Mammary epithelial cell (primary cell): ENCODE data around the gene MAML3.

Experiments
- CTCF ChIP-seq, 2 donors: IDR thresholded peaks in 1 of 2; conservative IDR thresholded peaks in 1 of 2; 2 replicates each; pipeline ENCODE4 v1.5.1; 2011 to 2012; ENCODE audit warnings: inconsistent platforms in 2 of 2, low read length in 2 of 2, mild to moderate bottlenecking in 2 of 2, control low read depth in 1 of 2, low read depth in 1 of 2; ENCODE audit not compliant: insufficient read depth in 1 of 2; ENCODE audit errors: extremely low read depth in 1 of 2
- EZH2 ChIP-seq: IDR thresholded peaks from 2 replicates; pipeline ENCODE4 v1.6.1; 2012; ENCODE audit warnings: low read length, inconsistent platforms, borderline replicate concordance

DNA sequence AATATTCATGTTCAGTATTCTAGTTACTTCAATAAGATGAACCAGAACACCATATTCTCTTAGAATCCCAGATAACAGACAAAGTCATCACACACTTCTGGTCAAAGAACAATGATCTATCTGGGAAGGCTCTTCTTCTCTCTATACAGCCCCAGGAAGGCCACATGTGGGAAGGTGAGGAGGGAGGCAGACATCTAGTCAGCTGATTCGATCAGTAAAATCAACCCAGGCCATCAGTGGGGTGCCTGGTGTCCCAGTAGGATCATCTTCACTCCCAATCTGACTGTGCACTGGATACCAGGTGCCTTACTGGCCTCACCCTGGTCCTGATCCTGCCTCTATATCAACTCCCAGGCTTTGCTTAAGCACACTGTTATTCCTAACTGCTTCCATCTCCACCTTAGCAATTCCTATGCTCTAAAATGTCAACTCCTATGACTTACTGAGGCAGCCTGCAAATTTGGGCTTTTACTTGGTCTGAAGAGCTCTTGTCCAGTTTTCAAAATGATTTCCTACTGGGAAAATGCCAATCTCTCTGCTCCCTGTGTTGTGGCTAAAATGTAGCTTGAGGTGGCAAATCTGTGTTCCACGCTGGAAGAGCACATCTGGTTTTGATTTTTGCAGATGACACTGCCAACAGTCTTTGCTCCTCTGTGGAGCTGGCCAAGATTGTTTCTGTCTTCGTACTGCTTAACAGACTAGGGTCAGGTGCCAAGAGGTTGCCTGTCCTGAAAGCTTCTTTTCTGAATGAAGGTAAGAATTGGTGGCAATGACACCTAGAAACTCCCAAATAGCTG, 359.6 kb downstream of the MAML3 start:
- TF ChIP-seq EZH2 (no peak), CTCF (conservative IDR thresholded peaks at IDR 0.05 in 1 of 2, IDR thresholded peaks at IDR 0.05 in 1 of 2; ENCODE audit: extremely low read depth in 1 of 2, insufficient read depth in 1 of 2, low read depth in 1 of 2, low read length in 2 of 2) (no peak)
